HG03103 (cell line): ENCODE results near the gene RBM12.

Source experiments
- ATAC-seq: cut with Tn5 transposase; IDR thresholded peaks from one replicate; pipeline ENCODE4 v1.9.1; 2021; ENCODE audit warnings: low read depth; ENCODE audit not compliant: unreplicated experiment

Gene RBM12

DNA sequence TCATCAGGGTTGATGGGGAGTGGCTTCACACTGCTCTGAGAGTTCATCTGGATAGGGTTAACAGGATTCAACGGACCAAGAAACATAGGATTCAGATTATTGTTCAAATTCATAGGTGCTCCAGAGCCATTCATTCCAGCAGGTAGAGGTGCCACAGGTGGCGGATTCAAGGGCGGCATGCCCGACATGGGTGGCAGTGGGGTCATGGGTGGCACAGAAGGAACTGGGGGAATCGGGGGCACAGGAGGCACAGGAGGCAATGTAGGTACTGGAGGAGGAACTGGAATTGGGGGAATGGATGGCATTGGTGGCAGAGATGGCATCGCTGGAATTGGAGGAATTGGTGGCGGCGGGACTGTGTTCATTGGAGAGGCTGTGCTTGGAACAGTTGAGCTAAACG, 10.3 kb downstream of the RBM12 start:
- ATAC-seq, result no peak

DNA sequence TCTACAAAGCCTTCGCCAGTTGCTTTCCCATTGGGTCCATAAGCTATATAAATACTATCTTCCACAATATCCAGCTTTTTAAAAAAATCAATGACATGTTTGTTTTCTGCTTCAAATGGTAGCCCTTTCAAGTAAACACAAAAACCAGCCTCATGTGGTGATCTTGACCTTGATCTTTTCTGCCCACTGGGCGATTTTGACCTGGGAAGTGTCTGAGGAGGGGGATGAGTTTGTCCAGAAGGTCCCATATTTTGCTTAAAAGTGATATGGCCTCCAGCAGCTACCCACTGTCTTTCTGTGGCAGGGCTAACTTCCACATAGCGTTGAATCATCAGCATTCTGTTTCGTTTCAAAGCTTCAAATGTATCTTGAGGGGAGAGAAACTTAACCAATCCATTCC, 10.8 kb downstream of the RBM12 start:
- no peak for ATAC-seq

DNA sequence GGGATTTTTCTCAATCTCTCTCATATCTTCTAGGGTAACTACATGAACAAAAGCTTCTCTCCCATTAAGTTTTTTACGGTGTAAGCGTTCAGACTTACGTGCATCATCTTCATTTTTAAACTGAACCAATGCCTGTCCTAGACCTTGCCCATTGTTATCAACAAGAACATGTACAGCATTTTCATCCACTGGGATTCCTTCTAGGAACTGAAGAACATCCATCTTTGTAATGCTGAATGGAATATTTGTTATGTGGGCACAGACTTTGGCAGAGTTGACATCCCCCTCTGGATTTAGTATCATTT, 11.3 kb downstream of the RBM12 start:
- no peak for ATAC-seq

DNA sequence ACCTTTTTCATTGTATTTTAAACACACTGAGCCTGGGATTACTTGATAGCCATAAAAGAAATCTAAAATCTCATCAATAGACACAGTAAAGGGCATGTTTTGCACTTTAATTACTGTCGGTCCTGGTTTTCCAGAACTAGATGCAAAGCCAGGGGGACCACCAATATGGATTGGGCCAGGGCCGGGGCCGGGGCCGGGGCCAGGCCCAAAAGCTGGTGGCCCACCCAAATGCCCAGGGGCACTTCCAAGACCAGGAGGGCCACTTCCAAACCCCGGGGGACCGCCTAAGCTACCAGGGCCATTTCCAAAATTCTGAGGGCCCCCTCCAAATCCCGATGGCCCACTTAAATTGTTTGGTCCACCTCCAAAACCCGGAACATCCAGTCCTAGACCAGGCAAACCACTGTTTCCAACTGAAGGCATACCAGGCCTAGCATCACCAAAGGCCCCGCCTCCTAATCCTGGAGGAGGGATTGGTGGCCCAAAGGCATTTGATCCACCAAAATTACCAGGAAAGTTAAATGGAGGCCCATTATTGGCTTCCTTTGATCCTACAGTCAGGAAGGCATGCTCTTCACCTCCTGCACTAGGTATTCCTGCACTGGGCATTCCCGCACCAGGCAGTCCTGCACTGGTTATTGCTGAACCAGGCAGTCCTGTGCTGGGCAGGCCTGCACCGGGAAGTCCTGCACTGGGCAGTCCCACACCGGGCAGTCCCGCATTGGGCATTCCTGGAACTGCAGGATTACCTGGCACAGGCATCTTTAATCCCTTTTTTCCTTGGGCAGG, 11.9 kb downstream of the RBM12 start:
- ATAC-seq, result no peak

DNA sequence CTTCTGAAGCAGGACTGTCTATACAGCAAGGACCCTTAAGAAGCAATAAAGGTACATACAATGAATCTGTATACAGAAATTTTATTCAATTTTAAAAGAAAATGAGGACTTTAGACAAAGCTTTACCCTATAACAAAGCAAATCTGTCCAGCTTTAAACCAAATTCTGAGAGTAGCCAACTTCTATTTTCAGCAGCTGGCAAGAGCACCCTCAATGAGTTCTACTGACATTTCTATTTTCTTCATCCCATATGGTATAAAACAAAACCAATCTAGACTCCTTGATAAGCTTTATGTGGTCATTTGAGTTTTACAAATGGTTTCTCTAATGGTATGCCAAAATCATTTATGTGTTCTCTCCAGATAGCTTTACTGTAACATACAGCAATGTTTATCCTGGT, 12.7 kb downstream of the RBM12 start:
- ATAC-seq, result no peak

DNA sequence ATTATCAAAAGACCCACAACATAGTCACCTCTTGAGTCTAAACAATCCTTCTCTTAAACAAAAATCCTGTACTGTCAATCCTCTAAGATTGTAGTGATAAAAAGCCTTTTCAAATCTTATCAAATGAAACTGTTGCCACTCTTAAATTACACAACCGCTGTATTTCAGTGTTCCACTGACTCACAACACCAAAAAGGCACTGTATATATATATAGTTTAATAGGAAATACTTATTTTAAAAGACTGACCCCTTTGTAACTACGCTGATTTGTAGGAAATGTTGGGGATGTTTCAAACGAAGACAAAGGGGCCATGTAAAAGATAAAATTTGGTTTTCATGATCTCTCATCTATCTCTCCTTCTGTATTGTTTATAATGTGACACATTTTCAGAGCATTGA, 14.1 kb downstream of the RBM12 start:
- no peak for ATAC-seq

DNA sequence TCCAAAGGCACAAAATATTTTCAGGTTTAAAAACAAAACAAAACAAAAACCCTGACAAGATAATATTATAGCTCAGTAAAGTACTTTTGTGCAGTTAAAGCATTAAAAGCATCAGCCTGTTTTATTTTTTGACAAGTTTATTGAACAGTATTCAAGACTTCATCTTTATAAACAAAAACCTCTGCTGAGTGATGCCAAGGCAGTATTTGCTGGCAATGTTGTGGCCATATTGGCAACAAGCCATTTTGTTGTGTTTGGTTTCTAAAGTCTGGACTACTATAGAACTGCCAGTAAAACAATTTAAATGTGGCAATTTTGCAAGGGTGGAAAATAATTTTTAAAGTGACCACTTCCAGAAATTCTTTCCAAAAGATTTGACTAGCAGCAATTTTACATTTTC, 15.9 kb downstream of the RBM12 start:
- ATAC-seq, result no peak

DNA sequence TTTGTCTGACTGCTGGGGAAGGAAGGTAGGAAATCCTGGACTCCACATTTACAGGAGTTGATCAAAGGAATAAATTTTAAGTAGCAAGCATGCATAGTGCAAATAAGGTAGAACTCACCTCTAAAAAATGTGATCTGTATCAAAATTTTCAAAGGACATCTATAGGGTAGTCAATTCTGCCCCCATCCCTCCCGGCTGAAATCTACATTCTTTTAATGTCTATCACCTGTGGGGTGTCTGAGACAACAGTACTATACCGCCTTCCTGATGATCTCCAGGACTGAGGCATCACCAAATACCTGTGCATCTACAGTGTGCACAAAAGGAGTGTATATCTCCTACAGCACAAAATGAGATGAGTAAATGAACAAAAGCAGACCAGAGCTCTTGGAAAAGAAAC, 19.9 kb downstream of the RBM12 start:
- ATAC-seq, result no peak

DNA sequence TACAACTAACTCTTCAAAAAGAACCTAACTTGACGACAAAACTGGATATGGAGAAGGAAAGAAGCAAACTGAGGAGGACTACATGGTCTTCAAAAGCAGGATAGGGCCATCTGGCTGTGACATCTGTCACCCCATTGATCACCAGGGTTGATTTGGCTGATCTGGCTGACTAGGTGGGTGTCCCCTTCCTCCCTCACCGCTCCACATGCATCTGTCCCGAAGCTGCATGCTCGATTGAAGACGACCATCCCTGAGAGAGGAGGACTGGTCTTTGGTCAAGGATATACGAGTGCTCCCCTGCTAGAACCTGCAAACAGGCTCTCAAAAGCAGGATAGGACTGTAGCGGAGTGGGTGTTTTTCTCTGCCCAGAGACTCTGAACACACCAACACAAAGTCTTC, 21.7 kb downstream of the RBM12 start:
- ATAC-seq, result no peak

DNA sequence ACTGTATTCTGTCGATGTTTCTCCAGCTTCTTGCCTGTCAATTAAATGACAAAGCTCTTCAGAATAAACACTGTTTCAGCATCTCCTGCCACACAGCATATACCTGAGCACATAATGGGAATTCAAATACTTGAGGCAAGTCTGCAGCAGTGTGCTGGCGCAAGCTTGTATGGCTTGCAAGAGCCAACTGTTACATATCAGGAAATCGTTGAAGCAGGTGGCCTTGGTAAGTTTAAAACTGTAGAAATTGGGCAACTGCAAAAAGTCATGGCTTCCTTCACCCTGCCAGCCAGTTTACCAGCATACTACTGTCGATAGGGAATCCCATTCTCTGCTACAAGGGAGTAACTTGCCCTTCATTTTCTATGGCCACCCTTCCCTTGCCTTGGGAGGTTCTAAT, 23.0 kb downstream of the RBM12 start:
- ATAC-seq, result no peak

DNA sequence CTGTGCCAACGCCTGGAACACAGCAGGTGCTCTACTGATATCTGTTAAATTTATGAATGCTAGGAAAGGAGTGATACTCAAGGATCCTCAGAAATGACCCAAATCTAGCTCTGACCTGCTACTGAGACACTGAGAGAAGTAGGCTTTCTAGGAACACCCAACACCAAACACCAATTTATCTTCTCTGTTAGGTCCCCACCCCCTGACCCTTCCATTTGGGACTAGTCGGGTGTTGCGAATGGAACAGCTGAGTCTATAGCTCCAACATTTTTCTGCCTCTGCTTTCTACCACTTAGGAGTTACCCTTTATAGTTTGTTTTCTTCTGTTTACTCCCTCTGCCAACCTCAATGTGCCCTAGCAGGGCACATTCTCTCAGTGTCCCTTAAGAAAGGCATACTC, 24.0 kb downstream of the RBM12 start:
- no peak for ATAC-seq

DNA sequence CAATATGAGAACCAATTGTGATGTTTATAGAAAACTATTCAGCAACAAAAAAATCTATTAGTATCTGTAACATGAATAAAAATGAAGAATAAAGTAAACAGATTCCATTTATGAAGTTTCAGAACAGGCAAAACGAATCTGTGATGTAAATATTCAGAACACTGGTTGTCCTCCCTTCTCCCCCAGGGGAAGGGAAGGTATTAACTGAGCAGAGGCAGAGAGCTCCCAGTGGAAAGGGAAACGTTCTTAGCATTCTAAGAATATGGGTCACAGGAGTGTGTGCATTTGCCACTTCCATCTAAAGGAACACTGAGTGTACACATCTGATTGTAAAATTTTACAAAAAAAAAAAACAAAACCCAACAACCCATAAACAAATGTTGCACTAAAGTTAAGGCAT, 25.9 kb downstream of the RBM12 start:
- ATAC-seq, result no peak

DNA sequence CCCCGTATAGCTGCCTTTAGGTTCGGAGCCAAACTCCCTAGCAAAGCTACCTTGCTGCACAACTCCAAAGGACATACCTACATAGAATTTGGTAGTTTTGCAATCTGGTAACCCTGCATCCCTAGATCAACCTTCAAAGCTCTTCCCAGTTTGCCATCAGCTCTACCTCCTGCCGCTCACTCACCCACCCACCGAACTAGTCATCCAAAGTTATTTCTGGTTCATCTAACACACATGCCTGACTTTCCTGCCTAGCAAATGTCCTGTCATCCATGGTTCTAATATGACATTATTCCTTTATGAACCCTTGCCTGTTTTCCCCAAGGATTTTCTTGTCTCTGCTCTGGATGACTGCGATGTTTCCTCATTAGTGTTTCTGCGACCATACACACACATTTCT, 27.4 kb downstream of the RBM12 start:
- no peak for ATAC-seq

DNA sequence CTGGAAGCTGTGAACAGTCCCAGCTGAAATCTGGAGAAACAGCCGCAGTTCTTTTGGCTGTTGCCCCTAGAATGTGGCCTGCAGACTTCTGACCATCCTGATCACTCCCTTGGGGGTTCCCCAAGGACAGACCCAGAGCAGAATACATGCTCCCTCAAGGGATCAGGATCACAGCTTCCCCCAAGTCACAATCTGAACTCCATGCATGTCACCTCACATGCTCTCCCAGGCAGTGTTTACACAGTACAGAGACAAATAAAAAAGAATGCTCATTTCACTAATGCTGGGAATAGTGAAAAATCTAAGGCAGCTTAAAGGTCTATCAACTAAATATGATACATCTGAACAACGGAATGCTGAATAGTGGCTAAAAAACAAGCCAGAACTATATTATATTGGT, 28.6 kb downstream of the RBM12 start:
- no peak for ATAC-seq

DNA sequence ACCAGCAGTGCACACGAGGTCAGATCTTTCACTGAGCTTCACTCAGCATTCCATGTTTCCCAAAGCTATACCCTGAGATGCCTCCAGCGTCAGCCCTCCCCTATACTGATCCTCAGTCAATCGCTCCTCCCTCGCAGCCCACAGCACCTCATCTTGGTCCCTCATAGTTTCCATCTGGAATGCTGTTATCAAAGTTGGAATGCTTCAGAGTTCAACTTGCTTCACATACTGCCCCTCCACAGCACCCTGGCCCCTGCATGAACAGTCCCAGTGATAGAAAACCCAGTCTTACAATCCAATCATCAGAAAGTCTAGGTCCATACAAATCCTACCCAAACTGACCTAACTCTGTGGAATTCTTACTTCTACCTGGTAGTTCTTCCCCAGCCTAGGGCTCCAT, 29.0 kb downstream of the RBM12 start:
- ATAC-seq, result no peak

DNA sequence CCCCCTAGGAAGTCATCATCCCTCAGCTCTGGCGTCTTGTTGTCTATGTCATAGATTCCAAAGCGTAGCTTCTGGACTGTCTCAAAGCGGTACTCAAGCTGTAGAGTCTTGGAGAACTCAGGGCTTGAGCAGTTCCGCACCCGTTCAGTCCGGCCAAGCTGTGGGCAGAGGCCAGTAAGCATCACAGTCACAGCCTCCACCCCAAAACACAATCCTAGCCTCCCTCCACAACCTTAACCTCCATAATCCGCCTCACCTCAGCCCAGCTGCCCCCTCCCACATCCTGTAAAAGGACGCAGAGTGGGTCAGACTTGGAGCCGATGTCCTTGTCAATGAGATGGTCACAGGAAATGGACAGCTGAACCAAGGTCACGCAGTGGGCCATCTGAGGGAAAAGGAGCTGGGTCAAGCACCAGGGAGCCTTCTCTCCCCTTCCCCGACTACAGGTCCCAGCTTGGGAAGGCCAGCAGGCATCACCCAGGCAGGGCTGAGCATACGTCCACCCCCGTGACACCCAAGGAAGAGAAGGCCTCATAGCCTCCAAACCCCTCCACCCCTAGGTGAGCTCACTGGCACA, 32.1 kb downstream of the RBM12 start:
- no peak for ATAC-seq

DNA sequence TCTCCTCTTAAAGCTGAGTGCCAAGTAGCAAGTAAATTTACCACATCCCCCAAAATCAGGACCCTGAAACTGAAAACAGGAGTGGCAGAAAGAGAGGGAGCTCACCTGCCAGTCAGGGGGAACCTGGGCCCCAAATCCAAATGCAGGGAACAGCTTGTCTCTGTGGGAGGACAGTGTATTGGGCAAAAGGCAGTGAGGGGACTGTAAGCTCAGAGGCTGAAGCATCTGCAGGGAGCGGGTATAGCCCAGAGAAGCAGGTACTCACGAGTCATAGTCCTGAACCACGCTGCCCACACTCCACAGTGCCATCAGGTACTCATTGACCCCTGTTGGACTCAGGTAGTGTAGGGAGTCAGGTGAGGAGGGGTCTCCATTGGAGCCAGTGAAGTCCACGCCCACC, 34.1 kb downstream of the RBM12 start:
- no peak for ATAC-seq

DNA sequence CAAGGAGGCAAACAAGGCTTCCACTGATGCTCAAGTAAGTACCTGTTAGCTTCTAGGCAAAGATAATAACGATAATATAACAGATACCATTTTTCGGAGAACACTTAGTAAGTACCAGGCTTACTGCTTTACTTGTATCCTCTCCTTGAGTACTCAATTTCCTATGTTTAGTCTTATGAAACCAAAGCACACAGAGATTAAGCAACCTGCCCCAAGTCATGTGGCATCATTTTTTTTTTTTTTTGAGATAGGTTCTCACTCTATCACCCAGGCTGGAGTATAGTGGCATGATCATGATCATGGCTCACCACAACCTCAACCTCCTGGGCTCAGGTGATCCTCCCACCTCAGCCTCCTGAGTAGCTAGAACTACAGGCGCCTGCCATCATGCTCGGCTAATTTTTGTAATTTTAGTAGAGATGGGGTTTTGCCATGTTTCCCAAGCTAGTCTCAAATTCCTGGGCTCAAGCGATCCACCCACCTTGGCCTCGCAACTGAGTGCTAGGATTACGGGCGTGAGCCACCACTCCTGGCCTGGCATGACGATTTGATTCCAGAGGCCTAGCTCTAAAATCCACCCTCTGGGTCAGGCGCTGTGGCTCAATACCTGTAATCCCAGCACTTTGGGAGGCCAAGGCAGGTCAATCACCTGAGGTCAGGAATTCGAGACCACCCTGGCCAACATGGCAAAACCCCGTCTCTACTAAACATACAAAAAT, 35.1 kb downstream of the RBM12 start:
- no peak for ATAC-seq

DNA sequence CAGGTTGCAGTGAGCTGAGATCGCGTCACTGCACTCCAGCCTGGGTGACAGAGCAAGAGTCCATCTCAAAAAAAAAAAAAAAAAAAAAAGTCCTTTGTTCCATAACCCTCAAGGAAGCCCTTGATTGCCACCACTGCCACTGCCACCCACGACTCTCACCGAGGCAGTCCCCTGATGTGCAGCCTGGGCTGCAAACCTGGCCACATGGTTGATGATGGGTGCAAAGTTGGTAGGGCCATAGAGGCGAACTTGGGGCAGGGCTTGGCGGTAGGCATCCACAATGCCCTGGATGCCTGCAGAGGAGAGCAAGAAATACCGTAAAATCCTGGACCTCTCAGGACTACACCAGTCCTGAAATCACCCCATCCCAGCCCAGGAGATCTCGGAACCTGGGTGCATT, 37.6 kb downstream of the RBM12 start:
- no peak for ATAC-seq

DNA sequence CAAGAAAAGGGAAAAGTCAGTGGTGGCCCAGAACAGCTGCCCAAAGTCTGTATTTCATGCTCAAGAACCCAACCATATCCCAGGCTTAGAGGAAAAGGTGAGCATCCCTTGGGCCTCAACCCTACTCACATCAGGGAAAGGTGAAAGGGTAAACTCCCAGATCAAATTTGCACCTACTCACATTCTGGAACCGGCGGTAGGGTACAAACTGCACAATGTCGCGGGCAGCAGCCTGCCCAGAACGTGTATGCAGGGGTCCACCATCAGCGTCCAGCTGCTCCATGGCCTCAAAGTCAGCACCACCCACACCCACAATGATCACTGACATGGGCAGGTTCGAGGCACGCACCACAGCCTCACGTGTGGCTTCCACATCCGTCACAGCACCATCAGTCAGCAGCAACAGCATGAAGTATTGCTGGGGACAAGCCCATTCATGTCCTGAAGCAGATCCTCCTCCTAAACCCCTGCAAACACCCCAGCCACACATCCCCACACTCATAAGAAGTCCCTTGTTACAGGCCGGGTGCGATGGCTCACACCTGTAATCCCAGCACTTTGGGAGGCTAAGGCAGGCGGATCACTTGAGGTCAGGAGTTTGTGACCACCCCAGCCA, 38.2 kb downstream of the RBM12 start:
- ATAC-seq, result no peak

DNA sequence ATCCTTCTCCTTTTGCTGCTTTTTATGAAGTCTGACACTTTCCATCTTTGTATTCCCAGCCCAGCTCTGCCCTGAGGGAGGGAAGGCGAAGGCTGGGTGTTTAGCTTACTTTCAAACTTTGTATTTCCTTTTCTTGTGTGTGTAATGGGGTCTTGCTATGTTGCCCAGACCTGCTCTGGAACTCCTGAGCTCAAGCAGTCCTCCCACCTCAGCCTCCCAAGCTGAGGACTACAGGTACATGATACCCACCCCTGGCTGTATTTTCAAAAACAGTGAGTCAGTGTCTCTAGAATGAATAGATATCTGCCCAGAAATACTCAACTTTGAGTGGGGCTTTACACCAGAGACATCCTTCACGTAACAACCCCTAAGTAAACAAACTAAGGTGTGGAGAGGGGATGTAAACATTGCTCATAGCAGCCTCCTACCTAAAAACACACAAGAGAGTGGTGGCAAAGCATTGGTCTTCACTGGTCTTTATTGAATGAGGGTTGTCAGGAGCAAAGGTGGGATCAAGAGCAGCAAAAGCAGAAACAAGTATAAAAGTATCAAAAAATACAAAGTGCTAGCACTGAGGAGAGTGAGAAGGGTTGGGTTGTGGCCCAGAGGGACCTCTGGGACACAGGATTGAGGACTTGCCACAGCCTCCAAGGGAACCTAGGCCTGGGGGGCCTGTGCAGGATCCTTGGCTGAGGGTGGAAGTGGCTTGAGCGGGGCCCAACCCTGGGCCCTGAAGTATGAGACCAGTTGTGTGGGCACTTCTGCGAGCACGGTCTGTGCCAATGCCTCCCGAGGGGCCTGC, 38.9 kb downstream of the RBM12 start:
- no peak for ATAC-seq
